NCI-H510A treated with DMSO at 0.1 percent for 48 hours (cell line): ENCODE results near the gene SNX14.

ENCODE experiments used
- DNase-seq: peaks from one replicate; lab custom pipeline; 2025; lab: John Stamatoyannopoulos, UW

SNX14 gene

GRCh38 chr6:85462673-85463072, 131.0 kb downstream of the SNX14 start:
- no peak for DNase-seq

GRCh38 chr6:85461798-85462170, 131.9 kb downstream of the SNX14 start:
- no peak for DNase-seq

GRCh38 chr6:85460921-85461797, 132.5 kb downstream of the SNX14 start:
- DNase-seq: no peak

GRCh38 chr6:85460154-85460920, 133.3 kb downstream of the SNX14 start:
- no peak for DNase-seq

GRCh38 chr6:85459224-85459901, 134.3 kb downstream of the SNX14 start:
- no peak for DNase-seq

- no peak for DNase-seq
These were observed 134.9 kb downstream of the SNX14 start for GRCh38 chr6:85458782-85459181.

GRCh38 chr6:85458184-85458583, 135.5 kb downstream of the SNX14 start:
- DNase-seq: no peak

- DNase-seq: no peak
These were observed 136.9 kb downstream of the SNX14 start for GRCh38 chr6:85456782-85457181.
